Limb (tissue), 2 donors: Measurements from ENCODE around the gene GRIP1.

Source experiments
- DNase-seq, 2 donors: peaks; one replicate each; pipeline ENCODE4 v3.0.0-alpha.2; 2016; ENCODE audit errors: extremely low spot score in 2 of 2

GRIP1 gene

GRCh38 chr12:66644151-66644550 lies 34.7 kb downstream of the GRIP1 start:
- DNase-seq = no peak

- no peak for DNase-seq
Observed at GRCh38 chr12:66640691-66641460, 38.0 kb downstream of the GRIP1 start.

- DNase-seq = no peak
Observed at GRCh38 chr12:66638666-66639065, 40.2 kb downstream of the GRIP1 start.

GRCh38 chr12:66637699-66638301 lies 41.1 kb downstream of the GRIP1 start:
- no peak for DNase-seq

GRCh38 chr12:66636771-66637170 lies 42.1 kb downstream of the GRIP1 start:
- no peak for DNase-seq

- DNase-seq = no peak
Observed at GRCh38 chr12:66633676-66634075, 45.2 kb downstream of the GRIP1 start.

- DNase-seq = no peak
Observed at GRCh38 chr12:66629138-66629870, 49.6 kb downstream of the GRIP1 start.

GRCh38 chr12:66627988-66628317 lies 50.9 kb downstream of the GRIP1 start:
- DNase-seq = no peak

GRCh38 chr12:66627270-66627987 lies 51.4 kb downstream of the GRIP1 start:
- no peak for DNase-seq

- no peak for DNase-seq
Observed at GRCh38 chr12:66624806-66625205, 54.1 kb downstream of the GRIP1 start.

GRCh38 chr12:66623455-66623854 lies 55.4 kb downstream of the GRIP1 start:
- no peak for DNase-seq

- DNase-seq = no peak
Observed at GRCh38 chr12:66620688-66621087, 58.2 kb downstream of the GRIP1 start.

GRCh38 chr12:66620026-66620425 lies 58.9 kb downstream of the GRIP1 start:
- no peak for DNase-seq

GRCh38 chr12:66617991-66618390 lies 60.9 kb downstream of the GRIP1 start:
- no peak for DNase-seq

GRCh38 chr12:66612090-66612775 lies 66.6 kb downstream of the GRIP1 start:
- no peak for DNase-seq

GRCh38 chr12:66607147-66607546 lies 71.7 kb downstream of the GRIP1 start:
- no peak for DNase-seq

GRCh38 chr12:66605293-66605692 lies 73.6 kb downstream of the GRIP1 start:
- no peak for DNase-seq

- DNase-seq = no peak
Observed at GRCh38 chr12:66603981-66604479, 74.8 kb downstream of the GRIP1 start.

- DNase-seq = no peak
Observed at GRCh38 chr12:66603461-66603860, 75.4 kb downstream of the GRIP1 start.

GRCh38 chr12:66602483-66603143 lies 76.3 kb downstream of the GRIP1 start:
- DNase-seq = no peak

GRCh38 chr12:66600903-66601302 lies 78.0 kb downstream of the GRIP1 start:
- DNase-seq = no peak
